ENCODE measurements around the gene LGALS3. TPM values are rescaled to one million over a fixed set of nuclear protein-coding genes. Genes with fewer than 3 reads are reported as not detected.

Gene LGALS3
- total RNA-seq: 33.7 and 44.0 TPM in 2 replicates

DNA sequence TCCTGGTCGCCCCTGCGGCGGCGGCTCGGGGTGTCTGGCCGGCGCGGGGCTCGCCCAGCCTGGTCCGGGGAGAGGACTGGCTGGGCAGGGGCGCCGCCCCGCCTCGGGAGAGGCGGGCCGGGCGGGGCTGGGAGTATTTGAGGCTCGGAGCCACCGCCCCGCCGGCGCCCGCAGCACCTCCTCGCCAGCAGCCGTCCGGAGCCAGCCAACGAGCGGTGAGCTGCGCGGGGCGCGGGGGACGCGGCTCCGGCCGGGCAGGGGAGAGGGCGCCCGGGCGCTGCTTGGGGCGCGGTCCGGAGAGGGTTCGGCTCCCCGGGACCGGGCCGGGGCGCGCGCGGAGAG, at the start of gene LGALS3:
LGALS3 (plus strand) TSS at position 167 of the 342 bp plus-strand sequence. CDS start 8,122 bp downstream, outside the sequence.

DNA sequence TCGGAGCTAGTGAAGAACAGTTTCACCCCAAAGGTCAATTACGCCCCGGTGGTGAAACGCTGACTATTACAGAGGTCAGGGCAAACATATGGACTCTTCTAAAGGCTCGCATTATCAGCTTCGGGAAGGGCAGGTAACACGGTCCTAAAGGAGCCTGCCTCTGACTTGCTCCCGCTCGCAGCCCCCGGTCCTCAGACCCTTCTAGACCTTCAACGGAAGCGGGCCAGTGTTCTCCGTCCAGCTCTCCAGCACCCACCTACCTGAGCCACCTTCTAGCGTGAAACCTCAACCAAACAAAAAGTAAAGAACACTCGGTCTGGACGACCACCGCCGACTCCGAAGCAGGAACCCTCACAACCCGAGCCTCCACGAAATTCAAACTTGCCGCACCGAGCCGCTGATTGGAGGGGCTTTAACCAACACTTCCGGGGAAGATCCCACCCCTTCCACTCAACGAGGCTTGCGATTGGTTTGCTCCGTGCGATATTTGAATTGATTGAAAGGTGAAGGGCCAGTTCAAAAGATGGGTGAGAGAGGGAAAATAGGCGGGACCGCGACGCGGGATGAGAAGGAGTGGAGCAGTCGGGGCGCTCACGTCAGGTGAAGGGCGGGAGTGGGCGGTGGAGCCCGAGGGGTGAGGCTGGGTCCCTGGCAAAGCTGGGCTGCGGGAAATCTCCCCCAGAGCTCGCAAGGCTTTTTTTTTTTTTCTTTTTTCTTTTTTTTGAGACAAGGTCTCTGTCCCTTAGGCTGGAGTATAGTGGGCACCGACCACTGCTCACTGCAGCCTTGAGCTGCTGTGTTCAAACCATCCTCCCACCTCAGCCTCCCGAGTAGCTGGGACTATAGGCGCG, 62.4 kb downstream of the LGALS3 start, which contains the start of gene DLGAP5:
DLGAP5 (minus strand) TSS at position 383 of the 851 bp plus-strand sequence. CDS start 2,406 bp downstream, outside the sequence.

Other genes with a start within 250 kb of the LGALS3 start
- 1.4 and 2.0 TPM in 2 replicates for gene GCH1, start 226.4 kb upstream of the LGALS3 start, total RNA-seq
- gene WDHD1, start 102.2 kb upstream of the LGALS3 start, total RNA-seq: 9.7 and 13.9 TPM in 2 replicates
- gene SOCS4, start 102.0 kb upstream of the LGALS3 start, total RNA-seq: 17.6 and 21.6 TPM in 2 replicates
- 14.8 and 16.1 TPM in 2 replicates for gene MAPK1IP1L, start 77.6 kb upstream of the LGALS3 start, total RNA-seq
- gene DLGAP5, start 62.3 kb downstream of the LGALS3 start, total RNA-seq: 17.5 and 57.8 TPM in 2 replicates
- gene FBXO34, start 142.2 kb downstream of the LGALS3 start, total RNA-seq: 20.5 and 22.8 TPM in 2 replicates

Data from endothelial cell of coronary artery (primary cell).